ENCODE results near the gene ASF1B.

DNA sequence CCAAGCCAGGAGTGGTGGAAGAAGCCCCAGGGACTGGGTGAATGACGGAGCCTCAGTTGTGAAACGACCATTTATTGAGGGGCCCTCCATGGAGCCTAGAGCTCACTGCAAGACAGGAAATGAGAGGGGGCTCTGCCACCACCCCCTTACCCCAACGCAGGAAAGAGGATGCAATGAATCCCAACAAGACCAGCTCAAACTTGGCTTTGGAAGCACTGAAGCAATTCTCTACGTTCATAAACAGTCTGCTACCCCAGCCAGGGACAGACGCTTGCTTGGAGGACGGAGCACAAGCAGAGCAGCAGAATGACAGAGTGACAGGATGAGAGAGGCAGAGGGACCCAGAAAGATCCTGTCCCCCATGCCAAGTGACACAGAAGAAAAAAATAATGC, 19.9 kb downstream of the ASF1B start:
- TF ChIP-seq, protein P1, sequence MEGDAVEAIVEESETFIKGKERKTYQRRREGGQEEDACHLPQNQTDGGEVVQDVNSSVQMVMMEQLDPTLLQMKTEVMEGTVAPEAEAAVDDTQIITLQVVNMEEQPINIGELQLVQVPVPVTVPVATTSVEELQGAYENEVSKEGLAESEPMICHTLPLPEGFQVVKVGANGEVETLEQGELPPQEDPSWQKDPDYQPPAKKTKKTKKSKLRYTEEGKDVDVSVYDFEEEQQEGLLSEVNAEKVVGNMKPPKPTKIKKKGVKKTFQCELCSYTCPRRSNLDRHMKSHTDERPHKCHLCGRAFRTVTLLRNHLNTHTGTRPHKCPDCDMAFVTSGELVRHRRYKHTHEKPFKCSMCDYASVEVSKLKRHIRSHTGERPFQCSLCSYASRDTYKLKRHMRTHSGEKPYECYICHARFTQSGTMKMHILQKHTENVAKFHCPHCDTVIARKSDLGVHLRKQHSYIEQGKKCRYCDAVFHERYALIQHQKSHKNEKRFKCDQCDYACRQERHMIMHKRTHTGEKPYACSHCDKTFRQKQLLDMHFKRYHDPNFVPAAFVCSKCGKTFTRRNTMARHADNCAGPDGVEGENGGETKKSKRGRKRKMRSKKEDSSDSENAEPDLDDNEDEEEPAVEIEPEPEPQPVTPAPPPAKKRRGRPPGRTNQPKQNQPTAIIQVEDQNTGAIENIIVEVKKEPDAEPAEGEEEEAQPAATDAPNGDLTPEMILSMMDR (IDR thresholded peaks at IDR 0.05): no peak
- no peak for TF ChIP-seq EZH2 (IDR thresholded peaks at IDR 0.05; ENCODE audit: borderline replicate concordance, insufficient read depth, low read depth, low read length, poor library complexity, severe bottlenecking)
